ENCODE measurements around the gene FH. TPM values are rescaled to one million over a fixed set of nuclear protein-coding genes. Genes with fewer than 3 reads are reported as not detected.

Gene FH
- polyA plus RNA-seq, 1 experiment = 57.0 TPM

DNA sequence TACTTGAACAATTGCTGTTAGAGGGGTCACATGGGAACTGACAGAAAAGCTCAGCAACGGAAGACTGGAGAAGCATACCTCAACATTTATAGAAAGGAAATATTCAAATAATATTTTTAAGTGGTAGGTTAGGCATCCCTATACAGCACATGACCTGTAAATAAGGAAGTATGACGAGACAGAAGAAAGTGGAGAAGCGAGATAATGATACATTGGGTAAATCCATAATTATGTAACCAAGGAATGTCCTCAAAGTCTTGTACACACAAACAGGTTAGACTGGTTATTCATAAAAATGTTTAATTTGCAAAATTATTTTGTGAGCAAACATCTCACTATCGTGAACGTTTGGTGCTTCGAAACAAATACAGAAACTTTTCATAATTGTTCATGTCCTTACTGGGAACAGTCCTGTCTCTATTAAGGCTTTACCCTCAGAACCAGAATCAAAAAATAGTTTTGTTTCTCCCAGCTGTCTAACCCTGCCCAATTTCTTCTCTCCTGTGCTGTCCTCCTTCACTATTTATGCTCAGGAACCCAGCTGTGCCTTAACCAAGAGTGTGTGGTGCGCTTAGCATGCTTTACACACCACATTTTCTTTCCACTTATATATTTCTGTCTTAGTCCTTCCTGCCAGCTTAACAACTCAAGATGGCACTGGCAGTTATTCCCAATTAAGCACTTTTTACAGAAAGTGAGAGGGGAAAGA, 22.8 kb upstream of the FH start:
- TF ChIP-seq, protein P1, sequence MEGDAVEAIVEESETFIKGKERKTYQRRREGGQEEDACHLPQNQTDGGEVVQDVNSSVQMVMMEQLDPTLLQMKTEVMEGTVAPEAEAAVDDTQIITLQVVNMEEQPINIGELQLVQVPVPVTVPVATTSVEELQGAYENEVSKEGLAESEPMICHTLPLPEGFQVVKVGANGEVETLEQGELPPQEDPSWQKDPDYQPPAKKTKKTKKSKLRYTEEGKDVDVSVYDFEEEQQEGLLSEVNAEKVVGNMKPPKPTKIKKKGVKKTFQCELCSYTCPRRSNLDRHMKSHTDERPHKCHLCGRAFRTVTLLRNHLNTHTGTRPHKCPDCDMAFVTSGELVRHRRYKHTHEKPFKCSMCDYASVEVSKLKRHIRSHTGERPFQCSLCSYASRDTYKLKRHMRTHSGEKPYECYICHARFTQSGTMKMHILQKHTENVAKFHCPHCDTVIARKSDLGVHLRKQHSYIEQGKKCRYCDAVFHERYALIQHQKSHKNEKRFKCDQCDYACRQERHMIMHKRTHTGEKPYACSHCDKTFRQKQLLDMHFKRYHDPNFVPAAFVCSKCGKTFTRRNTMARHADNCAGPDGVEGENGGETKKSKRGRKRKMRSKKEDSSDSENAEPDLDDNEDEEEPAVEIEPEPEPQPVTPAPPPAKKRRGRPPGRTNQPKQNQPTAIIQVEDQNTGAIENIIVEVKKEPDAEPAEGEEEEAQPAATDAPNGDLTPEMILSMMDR (IDR thresholded peaks at IDR 0.05; ENCODE audit: insufficient read depth, low read depth, low read length) = no peak
- ChIA-PET CTCF (no interaction called here), POLR2A (no interaction called here)
- no peaks in the 10 kb centered on the region; the same call in 1 of the 2 replicates for H3K27me3 ChIP-seq (ENCODE audit: control insufficient read depth, insufficient read depth, low read length)
- no peak overlapping the region for H3K4me3 ChIP-seq (ENCODE audit: low read depth, low read length)
- no peak for DNase-seq (ENCODE audit: low read depth)
- H3K36me3 ChIP-seq (ENCODE audit: control insufficient read depth, insufficient read depth, low read length) = no peaks in the 10 kb centered on the region

DNA sequence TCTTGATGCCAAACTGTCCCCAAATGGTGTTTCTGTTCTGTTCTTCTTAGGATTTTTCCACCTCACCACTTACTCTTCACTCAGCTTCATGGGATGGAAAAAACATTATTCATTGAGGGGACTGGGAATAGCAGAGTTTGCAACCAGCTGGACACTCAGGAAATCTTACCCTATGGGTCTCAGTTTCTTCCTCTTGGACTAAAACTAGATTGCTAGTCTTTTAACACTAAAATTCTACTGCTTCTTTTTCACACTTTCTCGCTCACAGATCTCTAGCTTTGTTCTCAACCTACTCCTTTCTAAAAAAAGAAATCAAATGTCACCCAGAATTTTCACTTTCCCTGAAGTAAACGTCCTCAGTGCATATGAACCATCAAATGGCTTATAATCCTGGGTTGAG, 17.4 kb upstream of the FH start:
- H3K36me3 ChIP-seq (ENCODE audit: control insufficient read depth, insufficient read depth, low read length) = no peaks in the 10 kb centered on the region
- H3K4me3 ChIP-seq (ENCODE audit: low read depth, low read length) = no peak overlapping the region
- TF ChIP-seq, protein P1 (IDR thresholded peaks at IDR 0.05; ENCODE audit: insufficient read depth, low read depth, low read length) = no peak
- no peaks in the 10 kb centered on the region for H3K27me3 ChIP-seq (ENCODE audit: control insufficient read depth, insufficient read depth, low read length)
- ChIA-PET POLR2A (no interaction called here), CTCF (interaction anchor here (1.1 to 2.2 kb wide), 4 partner anchors 12 to 460 kb away, joined by 3 to 14 read pairs (median 4); no protein-coding TSS in a partner anchor)
- DNase-seq (ENCODE audit: low read depth) = no peak

DNA sequence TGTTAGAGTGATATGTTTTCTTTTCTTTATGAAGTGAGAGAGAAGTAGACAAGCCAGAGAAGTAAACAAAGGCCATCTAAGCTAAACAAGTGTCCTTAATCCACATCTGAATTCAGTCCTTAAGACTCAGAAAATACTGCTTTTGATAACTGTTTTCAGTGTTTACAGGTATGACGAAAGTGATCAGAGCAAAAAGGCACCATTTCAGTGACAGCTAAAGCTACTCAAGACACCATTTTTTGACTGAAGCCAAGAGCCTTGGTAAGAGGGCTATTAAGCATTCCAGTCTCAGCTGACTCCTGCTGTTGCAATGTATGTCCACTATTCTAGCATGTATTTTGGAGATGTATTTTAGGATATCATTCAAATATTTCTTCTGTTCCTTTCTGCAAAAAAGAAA, 16.7 kb upstream of the FH start:
- no peaks in the 10 kb centered on the region for H3K27me3 ChIP-seq (ENCODE audit: control insufficient read depth, insufficient read depth, low read length)
- no peak overlapping the region for H3K4me3 ChIP-seq (ENCODE audit: low read depth, low read length)
- no peak for DNase-seq (ENCODE audit: low read depth)
- H3K36me3 ChIP-seq (ENCODE audit: control insufficient read depth, insufficient read depth, low read length) = no peaks in the 10 kb centered on the region
- CTCF ChIA-PET = interaction anchor here (1.1 to 2.2 kb wide), 4 partner anchors 11 to 461 kb away, joined by 3 to 14 read pairs (median 4); no protein-coding TSS in a partner anchor
- POLR2A ChIA-PET = no interaction called here
- TF ChIP-seq, protein P1 (IDR thresholded peaks at IDR 0.05; ENCODE audit: insufficient read depth, low read depth, low read length) = no peak

DNA sequence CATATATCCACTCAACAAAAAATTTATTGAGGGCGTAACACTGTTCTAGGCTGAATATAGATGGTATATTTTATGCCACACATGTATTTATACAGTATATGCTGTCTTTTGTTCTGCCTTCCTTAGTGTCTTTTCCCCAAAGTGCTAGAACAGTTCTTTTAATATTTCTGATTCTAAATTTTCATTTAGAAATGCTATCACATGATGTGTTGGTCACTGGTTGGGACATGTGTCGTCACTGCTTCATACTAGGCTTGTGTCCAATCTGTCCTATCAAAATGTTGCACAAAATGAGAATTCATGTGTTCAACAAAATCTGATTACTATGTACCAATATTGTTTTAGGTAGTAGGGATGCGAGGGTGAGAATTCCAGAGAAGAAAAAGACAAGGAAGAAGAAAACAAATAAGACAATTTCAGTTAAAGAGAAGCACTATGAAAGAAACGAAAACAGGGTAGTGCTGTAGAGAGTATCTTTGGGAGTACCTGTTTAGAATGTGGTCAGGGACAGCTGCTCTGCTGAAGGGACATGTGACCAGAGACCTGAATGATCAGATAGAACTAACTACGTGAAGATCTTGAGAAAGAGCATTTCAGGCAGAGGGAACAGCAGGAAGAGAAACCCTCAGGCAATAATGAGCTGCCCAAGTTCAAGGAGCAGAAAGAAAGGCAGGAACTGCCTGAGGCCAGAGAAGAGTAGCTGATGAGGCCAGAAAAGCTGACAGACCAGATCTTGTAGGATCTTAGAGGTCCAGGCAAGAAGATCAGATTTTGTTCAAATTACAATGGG, 14.0 kb upstream of the FH start:
- no peak for DNase-seq (ENCODE audit: low read depth)
- Histone ChIP-seq H3K27me3 (ENCODE audit: control insufficient read depth, insufficient read depth, low read length) (no peaks in the 10 kb centered on the region), H3K4me3 (ENCODE audit: low read depth, low read length) (no peak overlapping the region), H3K36me3 (ENCODE audit: control insufficient read depth, insufficient read depth, low read length) (no peaks in the 10 kb centered on the region)
- TF ChIP-seq, protein P1 (IDR thresholded peaks at IDR 0.05; ENCODE audit: insufficient read depth, low read depth, low read length) = no peak
- ChIA-PET CTCF (interaction anchor here (1.2 kb wide), 1 partner anchor 8 kb away, joined by 3 read pairs; no protein-coding TSS in a partner anchor), POLR2A (no interaction called here)

DNA sequence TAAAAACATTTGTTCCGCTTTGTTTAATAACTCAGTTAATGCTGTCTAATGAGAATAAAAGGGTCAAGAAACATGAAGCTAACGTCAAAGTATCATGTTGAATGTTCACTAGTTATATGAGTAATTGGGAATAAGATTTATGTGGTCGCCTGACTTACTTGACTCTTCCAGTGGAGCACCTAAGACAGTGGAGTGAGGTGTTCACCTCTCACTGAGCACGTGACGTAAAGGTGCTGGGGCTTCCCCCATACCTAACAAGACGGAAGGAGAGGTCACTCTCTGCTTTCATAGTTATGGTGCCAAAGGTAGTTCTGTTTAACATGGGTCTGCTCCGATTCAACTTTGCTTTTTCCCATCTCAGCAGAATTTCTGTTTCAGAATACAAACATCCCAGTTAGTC, 13.3 kb upstream of the FH start:
- CTCF ChIA-PET = interaction anchor here (0.8 to 1.2 kb wide), 2 partner anchors 8 to 95 kb away, joined by 3 to 4 read pairs; no protein-coding TSS in a partner anchor
- H3K27me3 ChIP-seq (ENCODE audit: control insufficient read depth, insufficient read depth, low read length) = no peaks in the 10 kb centered on the region
- no peaks in the 10 kb centered on the region for H3K36me3 ChIP-seq (ENCODE audit: control insufficient read depth, insufficient read depth, low read length)
- TF ChIP-seq, protein P1 (IDR thresholded peaks at IDR 0.05; ENCODE audit: insufficient read depth, low read depth, low read length) = no peak
- no peak for DNase-seq (ENCODE audit: low read depth)
- POLR2A ChIA-PET = no interaction called here
- H3K4me3 ChIP-seq (ENCODE audit: low read depth, low read length) = no peak overlapping the region

All from BJ (cell line).